ENCODE results near the gene ANKRD9. TPM values are rescaled to one million over a fixed set of nuclear protein-coding genes. Genes with fewer than 3 reads are reported as not detected.

The ANKRD9 gene
- total and polyA plus RNA-seq, 12 donors, result 2.6 to 105 (median 40.2) TPM

- Histone ChIP-seq H3K27ac (no peak overlapping the region), H3K4me1 (replicated peaks in 1 of 2) (peaks cover 0 to 7% of the 10 kb centered on the region in 2 donors), H3K36me3 (replicated peaks in 1 of 2) (no peaks in the 10 kb centered on the region), H3K27me3 (no peaks in the 10 kb centered on the region), H3K4me3 (no peak overlapping the region), H3K9me3 (replicated peaks in 1 of 3) (no peaks in the 10 kb centered on the region)
- 83 to 88% (median 86%) methylated on average over 8 of the region's 8 CpGs for WGBS, 4 donors
- TF ChIP-seq POLR2A (IDR thresholded peaks at IDR 0.05) (no peak), CTCF (IDR thresholded peaks at IDR 0.05) (no peak)
- intact Hi-C loops (cut with DNase I), result no loop called here
- no peak for DNase-seq
These were observed 37.4 kb downstream of the ANKRD9 start for GRCh38 chr14:102471921-102472790.

- 98 to 100% (median 100%) methylated on average over 1 of the region's 1 CpG for WGBS, 4 donors
- H3K9me3 ChIP-seq (replicated peaks in 1 of 3), result no peaks in the 10 kb centered on the region
- no peak for DNase-seq
- no peaks in the 10 kb centered on the region for H3K36me3 ChIP-seq (replicated peaks in 1 of 2)
- H3K4me3 ChIP-seq, result no peak overlapping the region
- TF ChIP-seq CTCF (IDR thresholded peaks at IDR 0.05), result no peak
- no peak for TF ChIP-seq POLR2A (IDR thresholded peaks at IDR 0.05)
- H3K27me3 ChIP-seq, result no peaks in the 10 kb centered on the region
- no peak overlapping the region for H3K27ac ChIP-seq
- H3K4me1 ChIP-seq (replicated peaks in 1 of 2), result no peaks in the 10 kb centered on the region
- intact Hi-C loops (cut with DNase I), result no loop called here
These were observed 40.3 kb downstream of the ANKRD9 start for GRCh38 chr14:102469261-102469660.

GRCh38 chr14:102464846-102465341, 44.7 kb downstream of the ANKRD9 start:
- H3K4me1 ChIP-seq (replicated peaks in 1 of 2), result no peaks in the 10 kb centered on the region
- intact Hi-C loops (cut with DNase I), result no loop called here
- TF ChIP-seq POLR2A (IDR thresholded peaks at IDR 0.05) (no peak), CTCF (IDR thresholded peaks at IDR 0.05) (no peak)
- no peak overlapping the region for H3K4me3 ChIP-seq
- no peak overlapping the region for H3K27ac ChIP-seq
- WGBS, 4 donors, result 93 to 94% (median 93%) methylated on average over 5 to 6 of the region's 6 CpGs
- no peaks in the 10 kb centered on the region for H3K9me3 ChIP-seq (replicated peaks in 1 of 3)
- no peaks in the 10 kb centered on the region for H3K27me3 ChIP-seq
- no peaks in the 10 kb centered on the region for H3K36me3 ChIP-seq (replicated peaks in 1 of 2)
- no peak for DNase-seq

- no peaks in the 10 kb centered on the region for H3K9me3 ChIP-seq (replicated peaks in 1 of 3)
- no peak for DNase-seq
- no peaks in the 10 kb centered on the region for H3K4me1 ChIP-seq (replicated peaks in 1 of 2)
- no peak overlapping the region for H3K4me3 ChIP-seq
- intact Hi-C loops (cut with DNase I), result no loop called here
- no peaks in the 10 kb centered on the region for H3K27me3 ChIP-seq
- WGBS, 4 donors, result 83 to 100% (median 96%) methylated on average over 4 of the region's 4 CpGs
- TF ChIP-seq CTCF (IDR thresholded peaks at IDR 0.05) (no peak), POLR2A (IDR thresholded peaks at IDR 0.05) (no peak)
- H3K27ac ChIP-seq, result no peak overlapping the region
- no peaks in the 10 kb centered on the region for H3K36me3 ChIP-seq (replicated peaks in 1 of 2)
These were observed 45.6 kb downstream of the ANKRD9 start for GRCh38 chr14:102464006-102464405.
